ENCODE data around the gene DOC2A. TPM values are rescaled to one million over a fixed set of nuclear protein-coding genes. Genes with fewer than 3 reads are reported as not detected.

Gene DOC2A
- total RNA-seq, 2 donors from 2014 or later: 6.2 to 9.9 TPM

DNA sequence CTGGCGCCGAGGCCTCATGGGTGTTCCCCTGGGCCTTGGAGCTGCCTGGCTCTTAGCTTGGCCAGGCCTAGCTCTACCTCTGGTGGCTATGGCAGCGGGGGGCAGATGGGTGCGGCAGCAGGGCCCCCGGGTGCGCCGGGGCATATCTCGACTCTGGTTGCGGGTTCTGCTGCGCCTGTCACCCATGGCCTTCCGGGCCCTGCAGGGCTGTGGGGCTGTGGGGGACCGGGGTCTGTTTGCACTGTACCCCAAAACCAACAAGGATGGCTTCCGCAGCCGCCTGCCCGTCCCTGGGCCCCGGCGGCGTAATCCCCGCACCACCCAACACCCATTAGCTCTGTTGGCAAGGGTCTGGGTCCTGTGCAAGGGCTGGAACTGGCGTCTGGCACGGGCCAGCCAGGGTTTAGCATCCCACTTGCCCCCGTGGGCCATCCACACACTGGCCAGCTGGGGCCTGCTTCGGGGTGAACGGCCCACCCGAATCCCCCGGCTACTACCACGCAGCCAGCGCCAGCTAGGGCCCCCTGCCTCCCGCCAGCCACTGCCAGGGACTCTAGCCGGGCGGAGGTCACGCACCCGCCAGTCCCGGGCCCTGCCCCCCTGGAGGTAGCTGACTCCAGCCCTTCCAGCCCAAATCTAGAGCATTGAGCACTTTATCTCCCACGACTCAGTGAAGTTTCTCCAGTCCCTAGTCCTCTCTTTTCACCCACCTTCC is 23.3 kb downstream of the DOC2A start:
- Histone ChIP-seq H3K27ac (ENCODE audit: low read depth, low read length) (no peak overlapping the region), H3K36me3 (ENCODE audit: control insufficient read depth, insufficient read depth, low read length) (peaks cover 82% of the 10 kb centered on the region), H3K4me3 (ENCODE audit: low read length) (no peak overlapping the region), H3K9me3 (ENCODE audit: control insufficient read depth, low read length) (no peaks in the 10 kb centered on the region), H3K4me1 (ENCODE audit: control insufficient read depth, insufficient read depth, low read length) (no peaks in the 10 kb centered on the region), H3K27me3 (ENCODE audit: control insufficient read depth, insufficient read depth, low read length, poor library complexity, severe bottlenecking) (no peaks in the 10 kb centered on the region), H3K9ac (ENCODE audit: extremely low read depth, low read length, poor library complexity, severe bottlenecking) (no peak overlapping the region)
- Mint-ChIP-seq H3K27ac (no peak overlapping the region), H3K4me1 (no peaks in the 10 kb centered on the region), H3K9me3 (no peaks in the 10 kb centered on the region), H3K27me3 (ENCODE audit: insufficient read depth) (no peaks in the 10 kb centered on the region), H3K36me3 (ENCODE audit: low read depth) (peaks cover 63% of the 10 kb centered on the region), H3K4me3 (no peak overlapping the region)
- WGBS, 2 experiments (ENCODE audit: insufficient coverage in 1 of 2, insufficient read length in 1 of 2): 95% methylated on average over 19 to 35 of the region's 35 CpGs
- DNase-seq: no peak
- TF ChIP-seq, protein P1, sequence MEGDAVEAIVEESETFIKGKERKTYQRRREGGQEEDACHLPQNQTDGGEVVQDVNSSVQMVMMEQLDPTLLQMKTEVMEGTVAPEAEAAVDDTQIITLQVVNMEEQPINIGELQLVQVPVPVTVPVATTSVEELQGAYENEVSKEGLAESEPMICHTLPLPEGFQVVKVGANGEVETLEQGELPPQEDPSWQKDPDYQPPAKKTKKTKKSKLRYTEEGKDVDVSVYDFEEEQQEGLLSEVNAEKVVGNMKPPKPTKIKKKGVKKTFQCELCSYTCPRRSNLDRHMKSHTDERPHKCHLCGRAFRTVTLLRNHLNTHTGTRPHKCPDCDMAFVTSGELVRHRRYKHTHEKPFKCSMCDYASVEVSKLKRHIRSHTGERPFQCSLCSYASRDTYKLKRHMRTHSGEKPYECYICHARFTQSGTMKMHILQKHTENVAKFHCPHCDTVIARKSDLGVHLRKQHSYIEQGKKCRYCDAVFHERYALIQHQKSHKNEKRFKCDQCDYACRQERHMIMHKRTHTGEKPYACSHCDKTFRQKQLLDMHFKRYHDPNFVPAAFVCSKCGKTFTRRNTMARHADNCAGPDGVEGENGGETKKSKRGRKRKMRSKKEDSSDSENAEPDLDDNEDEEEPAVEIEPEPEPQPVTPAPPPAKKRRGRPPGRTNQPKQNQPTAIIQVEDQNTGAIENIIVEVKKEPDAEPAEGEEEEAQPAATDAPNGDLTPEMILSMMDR (conservative IDR thresholded peaks at IDR 0.05): no peak

DNA sequence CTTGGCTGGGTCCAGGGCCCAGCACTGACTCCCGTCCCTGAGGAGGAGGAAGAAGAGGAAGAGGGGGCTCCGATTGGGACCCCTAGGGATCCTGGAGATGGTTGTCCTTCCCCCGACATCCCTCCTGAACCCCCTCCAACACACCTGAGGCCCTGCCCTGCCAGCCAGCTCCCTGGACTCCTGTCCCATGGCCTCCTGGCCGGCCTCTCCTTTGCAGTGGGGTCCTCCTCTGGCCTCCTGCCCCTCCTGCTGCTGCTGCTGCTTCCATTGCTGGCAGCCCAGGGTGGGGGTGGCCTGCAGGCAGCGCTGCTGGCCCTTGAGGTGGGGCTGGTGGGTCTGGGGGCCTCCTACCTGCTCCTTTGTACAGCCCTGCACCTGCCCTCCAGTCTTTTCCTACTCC is 23.9 kb downstream of the DOC2A start:
- Mint-ChIP-seq H3K27me3 (ENCODE audit: insufficient read depth) (no peaks in the 10 kb centered on the region), H3K27ac (no peak overlapping the region), H3K36me3 (ENCODE audit: low read depth) (peaks cover 62% of the 10 kb centered on the region), H3K4me1 (no peaks in the 10 kb centered on the region), H3K9me3 (no peaks in the 10 kb centered on the region), H3K4me3 (no peak overlapping the region)
- WGBS, 2 experiments (ENCODE audit: insufficient coverage in 1 of 2, insufficient read length in 1 of 2): 93% methylated on average over 5 of the region's 5 CpGs; no CpG with 5 or more reads in 1 of the 2 experiments
- Histone ChIP-seq H3K4me3 (ENCODE audit: low read length) (no peak overlapping the region), H3K9me3 (ENCODE audit: control insufficient read depth, low read length) (no peaks in the 10 kb centered on the region), H3K9ac (ENCODE audit: extremely low read depth, low read length, poor library complexity, severe bottlenecking) (no peak overlapping the region), H3K27me3 (ENCODE audit: control insufficient read depth, insufficient read depth, low read length, poor library complexity, severe bottlenecking) (no peaks in the 10 kb centered on the region), H3K27ac (ENCODE audit: low read depth, low read length) (no peak overlapping the region), H3K36me3 (ENCODE audit: control insufficient read depth, insufficient read depth, low read length) (peaks cover 82% of the 10 kb centered on the region), H3K4me1 (ENCODE audit: control insufficient read depth, insufficient read depth, low read length) (no peaks in the 10 kb centered on the region)
- TF ChIP-seq, protein P1 (conservative IDR thresholded peaks at IDR 0.05): no peak
- no peak for DNase-seq

DNA sequence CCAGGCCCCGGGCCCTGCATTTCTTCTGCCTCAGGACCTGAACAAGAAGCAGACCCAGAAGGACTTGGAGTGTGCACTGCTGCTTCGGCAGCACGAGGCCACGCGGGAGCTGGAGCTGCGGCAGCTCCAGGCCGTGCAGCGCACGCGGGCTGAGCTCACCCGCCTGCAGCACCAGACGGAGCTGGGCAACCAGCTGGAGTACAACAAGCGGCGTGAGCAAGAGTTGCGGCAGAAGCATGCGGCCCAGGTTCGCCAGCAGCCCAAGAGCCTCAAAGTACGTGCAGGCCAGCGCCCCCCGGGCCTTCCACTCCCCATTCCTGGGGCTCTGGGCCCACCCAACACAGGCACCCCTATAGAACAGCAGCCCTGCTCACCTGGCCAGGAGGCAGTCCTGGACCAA is 24.6 kb downstream of the DOC2A start:
- 93 to 98% methylated on average over 14 to 20 of the region's 20 CpGs for WGBS, 2 experiments (ENCODE audit: insufficient coverage in 1 of 2, insufficient read length in 1 of 2)
- Histone ChIP-seq H3K4me1 (ENCODE audit: control insufficient read depth, insufficient read depth, low read length) (no peaks in the 10 kb centered on the region), H3K27me3 (ENCODE audit: control insufficient read depth, insufficient read depth, low read length, poor library complexity, severe bottlenecking) (no peaks in the 10 kb centered on the region), H3K27ac (ENCODE audit: low read depth, low read length) (no peak overlapping the region), H3K9ac (ENCODE audit: extremely low read depth, low read length, poor library complexity, severe bottlenecking) (no peak overlapping the region), H3K36me3 (ENCODE audit: control insufficient read depth, insufficient read depth, low read length) (peaks cover 84% of the 10 kb centered on the region), H3K4me3 (ENCODE audit: low read length) (no peak overlapping the region), H3K9me3 (ENCODE audit: control insufficient read depth, low read length) (no peaks in the 10 kb centered on the region)
- DNase-seq: no peak
- Mint-ChIP-seq H3K27me3 (ENCODE audit: insufficient read depth) (no peaks in the 10 kb centered on the region), H3K36me3 (ENCODE audit: low read depth) (peaks cover 67% of the 10 kb centered on the region), H3K4me1 (no peaks in the 10 kb centered on the region), H3K4me3 (no peak overlapping the region), H3K27ac (no peak overlapping the region), H3K9me3 (no peaks in the 10 kb centered on the region)
- TF ChIP-seq, protein P1 (conservative IDR thresholded peaks at IDR 0.05): no peak

Data from endodermal cell (in vitro differentiated cells).